ENCODE measurements around the gene PRKAR1B.

- TF ChIP-seq ZNF274 (IDR thresholded peaks at IDR 0.05; ENCODE audit: low read depth, low read length) (no peak), YY1 (IDR thresholded peaks at IDR 0.05; ENCODE audit: insufficient read depth, insufficient read length) (no peak)
Measured at GRCh38 chr7:631964-632830, 94.9 kb downstream of the PRKAR1B start.

Data from NT2/D1 (cell line).